Vagina (tissue), 2 donors: ENCODE results near the gene ATP11A. TPM values are rescaled to one million over a fixed set of nuclear protein-coding genes. Genes with fewer than 3 reads are reported as not detected.

Experiments
- DNase-seq, 2 donors: peaks; one replicate each; pipeline ENCODE4 v3.0.0-alpha.2; 2017; ENCODE audit errors: extremely low spot score in 2 of 2
- H3K27ac ChIP-seq: fragments of 200-600 bp; sonication (generic); one replicate; pipeline ENCODE4 v1.5.1; 2019
- H3K27me3 ChIP-seq: fragments of 200-600 bp; sonication (generic); one replicate; pipeline ENCODE4 v1.5.1; 2019
- H3K36me3 ChIP-seq, 2 donors: fragments of 200-600 bp; sonication (generic); one replicate each; pipeline ENCODE4 v1.5.1; 2017 to 2019
- H3K4me1 ChIP-seq: fragments of 200-600 bp; sonication (generic); one replicate; pipeline ENCODE4 v1.5.1; 2019
- H3K4me3 ChIP-seq, 2 donors: fragments of 200-600 bp; sonication (generic); 1 replicate in 1 of 2; 2 replicates in 1 of 2; pipeline ENCODE4 v1.5.1; 2016 to 2019
- H3K9me3 ChIP-seq: fragments of 200-600 bp; sonication (generic); one replicate; pipeline ENCODE4 v1.5.1; 2019
- POLR2A ChIP-seq, 2 donors: fragments of 450-650 bp; IDR thresholded peaks; one replicate each; pipeline ENCODE4 v1.6.1; 2017; ENCODE audit warnings: antibody characterized with exemption in 2 of 2, mild to moderate bottlenecking in 2 of 2, moderate library complexity in 2 of 2
- POLR2AphosphoS5 ChIP-seq, 2 donors: sonication (generic); formaldehyde crosslinking; IDR thresholded peaks; one replicate each; pipeline ENCODE4 v1.9.0; 2017; ENCODE audit warnings: antibody characterized with exemption in 2 of 2, mild to moderate bottlenecking in 2 of 2, low read depth in 1 of 2; ENCODE audit not compliant: insufficient read depth in 1 of 2
- intact Hi-C: fragments of 100-400 bp; cut with DNase I; formaldehyde crosslinking; loops from one replicate; pipeline ENCODE4 v1.15.1; 2023
- total RNA-seq: library from RNA; depleted of rRNA; stranded (reverse); fragments of >200 nt; gene quantifications from one replicate; pipeline ENCODE4 v1.2.3, GENCODE V29; 2016
- TF ChIP-seq, protein P1 (sequence below), 3 experiments: fragments of 450-650 bp in 2 of 3; fragments of 200-600 bp in 1 of 3; sonication (generic) in 1 of 3; IDR thresholded peaks; one replicate each; pipeline ENCODE4 v1.5.1; 2017 to 2019; ENCODE audit warnings: antibody characterized with exemption in 3 of 3, mild to moderate bottlenecking in 2 of 3, moderate library complexity in 2 of 3

Gene ATP11A
- total RNA-seq, 1 donor from 2014 or later: 33.4 TPM

DNA sequence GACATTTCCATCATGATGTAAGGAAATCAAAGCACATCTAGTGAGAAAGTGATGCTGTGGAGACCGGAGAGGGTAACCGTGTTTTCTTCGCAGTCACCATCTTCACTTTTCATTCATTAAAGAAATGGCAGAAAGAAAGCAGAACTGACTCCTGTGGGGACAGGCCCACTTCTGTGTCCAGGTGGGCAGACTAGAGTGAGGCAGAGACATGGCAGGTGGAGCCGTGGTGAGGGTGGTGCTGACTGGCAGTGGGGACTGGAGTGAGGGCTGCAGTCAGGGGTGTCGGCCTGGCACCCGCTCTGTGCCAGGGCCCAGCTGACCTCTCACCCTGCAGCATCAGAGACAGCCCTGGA is 207.7 kb downstream of the ATP11A start:
- intact Hi-C loops: no loop called here
- Histone ChIP-seq H3K4me3 (no peak overlapping the region), H3K36me3 (no peaks in the 10 kb centered on the region), H3K27ac (no peak overlapping the region), H3K9me3 (no peaks in the 10 kb centered on the region), H3K27me3 (no peaks in the 10 kb centered on the region), H3K4me1 (peaks cover 23% of the 10 kb centered on the region)
- no peak for DNase-seq
- TF ChIP-seq POLR2AphosphoS5 (IDR thresholded peaks at IDR 0.05; ENCODE audit: insufficient read depth in 1 of 2, low read depth in 1 of 2): no peak
- TF ChIP-seq POLR2A (IDR thresholded peaks at IDR 0.05): no peak
- TF ChIP-seq, protein P1, sequence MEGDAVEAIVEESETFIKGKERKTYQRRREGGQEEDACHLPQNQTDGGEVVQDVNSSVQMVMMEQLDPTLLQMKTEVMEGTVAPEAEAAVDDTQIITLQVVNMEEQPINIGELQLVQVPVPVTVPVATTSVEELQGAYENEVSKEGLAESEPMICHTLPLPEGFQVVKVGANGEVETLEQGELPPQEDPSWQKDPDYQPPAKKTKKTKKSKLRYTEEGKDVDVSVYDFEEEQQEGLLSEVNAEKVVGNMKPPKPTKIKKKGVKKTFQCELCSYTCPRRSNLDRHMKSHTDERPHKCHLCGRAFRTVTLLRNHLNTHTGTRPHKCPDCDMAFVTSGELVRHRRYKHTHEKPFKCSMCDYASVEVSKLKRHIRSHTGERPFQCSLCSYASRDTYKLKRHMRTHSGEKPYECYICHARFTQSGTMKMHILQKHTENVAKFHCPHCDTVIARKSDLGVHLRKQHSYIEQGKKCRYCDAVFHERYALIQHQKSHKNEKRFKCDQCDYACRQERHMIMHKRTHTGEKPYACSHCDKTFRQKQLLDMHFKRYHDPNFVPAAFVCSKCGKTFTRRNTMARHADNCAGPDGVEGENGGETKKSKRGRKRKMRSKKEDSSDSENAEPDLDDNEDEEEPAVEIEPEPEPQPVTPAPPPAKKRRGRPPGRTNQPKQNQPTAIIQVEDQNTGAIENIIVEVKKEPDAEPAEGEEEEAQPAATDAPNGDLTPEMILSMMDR (IDR thresholded peaks at IDR 0.05): no peak

GRCh38 chr13:112897956-112898620 is 208.2 kb downstream of the ATP11A start:
- no peak for DNase-seq

DNA sequence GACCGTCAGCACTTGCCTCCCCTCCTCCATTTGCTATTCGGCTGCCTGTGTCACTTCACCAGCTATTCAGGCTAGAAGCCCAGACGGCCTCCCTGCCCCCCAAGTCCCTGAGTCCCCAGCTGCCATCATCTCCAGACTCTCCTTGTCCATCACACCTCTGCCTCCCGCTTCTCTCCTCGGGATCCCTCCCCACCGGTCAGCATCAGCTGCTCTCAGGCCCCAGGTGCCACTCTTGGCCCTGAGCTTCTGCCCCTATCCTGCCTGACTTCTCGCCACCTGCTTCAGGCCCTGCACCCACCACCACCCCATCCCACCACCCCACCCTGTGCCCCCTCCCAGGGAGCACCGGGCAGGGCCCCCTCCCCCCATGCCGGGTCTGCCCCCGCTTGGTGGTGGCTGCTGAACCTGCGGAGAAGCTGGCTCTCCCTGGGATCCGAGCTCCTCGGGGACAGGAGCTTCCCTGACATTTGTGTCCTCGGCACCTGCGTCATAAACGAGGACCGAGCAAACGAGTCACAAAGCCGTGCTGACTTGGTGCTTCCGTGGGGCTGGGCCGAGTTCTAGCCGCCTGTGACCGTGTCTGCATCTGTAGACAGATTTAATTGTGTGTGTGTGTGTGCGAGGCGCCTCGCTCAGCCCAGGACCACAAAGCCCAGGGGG is 208.9 kb downstream of the ATP11A start:
- TF ChIP-seq, protein P1 (IDR thresholded peaks at IDR 0.05): no peak
- TF ChIP-seq POLR2A (IDR thresholded peaks at IDR 0.05) (no peak), POLR2AphosphoS5 (IDR thresholded peaks at IDR 0.05; ENCODE audit: insufficient read depth in 1 of 2, low read depth in 1 of 2) (no peak)
- H3K27ac ChIP-seq: no peak overlapping the region
- intact Hi-C loops: no loop called here
- no peak for DNase-seq
- no peak overlapping the region for H3K4me3 ChIP-seq
- H3K9me3 ChIP-seq: no peaks in the 10 kb centered on the region
- no peaks in the 10 kb centered on the region for H3K27me3 ChIP-seq
- H3K4me1 ChIP-seq: peaks cover 18% of the 10 kb centered on the region
- H3K36me3 ChIP-seq: no peaks in the 10 kb centered on the region

More at GRCh38 chr13:112897956-112898620, 208.2 kb downstream of the ATP11A start:
- intact Hi-C loops: no loop called here
- Histone ChIP-seq H3K4me1 (peaks cover 23% of the 10 kb centered on the region), H3K36me3 (no peaks in the 10 kb centered on the region), H3K4me3 (no peak overlapping the region), H3K27me3 (no peaks in the 10 kb centered on the region), H3K27ac (no peak overlapping the region), H3K9me3 (no peaks in the 10 kb centered on the region)
- TF ChIP-seq POLR2A (IDR thresholded peaks at IDR 0.05) (no peak), POLR2AphosphoS5 (IDR thresholded peaks at IDR 0.05; ENCODE audit: insufficient read depth in 1 of 2, low read depth in 1 of 2) (no peak)
- TF ChIP-seq, protein P1 (IDR thresholded peaks at IDR 0.05): no peak

DNA sequence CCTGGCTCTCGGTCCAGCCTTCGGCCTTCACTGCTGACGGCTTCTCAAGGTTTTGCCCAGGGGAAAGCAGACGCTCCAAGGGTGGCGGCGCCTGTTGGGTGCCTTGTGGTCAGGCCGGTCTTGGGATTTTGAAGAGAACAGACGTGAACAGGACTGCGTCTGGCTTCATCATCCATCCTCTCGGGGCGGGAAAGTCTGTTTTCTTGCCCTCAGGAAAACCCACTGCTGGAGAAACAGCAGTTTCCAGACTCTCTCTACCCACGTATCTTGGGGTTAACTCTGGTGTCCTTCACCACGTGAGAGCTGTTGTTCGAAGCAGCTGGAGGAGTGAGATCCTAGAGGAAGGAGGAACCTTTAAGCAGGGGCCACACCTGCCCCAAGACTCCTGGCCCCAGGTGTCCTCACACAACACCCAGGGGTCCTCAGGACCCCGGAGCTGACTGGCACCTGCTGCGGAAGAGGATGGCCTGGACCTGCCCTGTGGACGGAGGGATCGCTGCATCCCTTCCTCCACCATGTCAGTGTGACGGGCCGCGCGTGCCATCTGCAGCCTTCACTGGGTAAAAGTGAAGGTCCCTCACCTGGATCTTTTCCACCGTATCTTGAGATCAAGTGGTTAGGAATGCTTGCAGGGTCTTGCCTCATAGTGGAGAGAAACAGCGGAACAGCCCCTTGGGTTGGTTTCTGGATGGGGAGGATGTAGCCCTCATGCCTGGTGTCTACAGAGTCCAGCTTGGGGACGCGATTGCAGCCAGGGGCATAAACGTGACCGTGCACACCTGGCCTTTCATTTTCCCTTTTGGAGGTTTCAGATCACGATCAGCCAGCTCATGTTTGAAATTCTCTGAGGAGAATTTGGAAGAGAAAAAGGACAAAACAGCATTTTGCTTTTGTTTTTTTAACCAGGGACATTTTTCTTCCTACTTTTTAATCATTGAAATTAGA is 209.7 kb downstream of the ATP11A start:
- Histone ChIP-seq H3K4me3 (no peak overlapping the region), H3K9me3 (no peaks in the 10 kb centered on the region), H3K4me1 (peaks cover 13% of the 10 kb centered on the region), H3K36me3 (no peaks in the 10 kb centered on the region), H3K27ac (no peak overlapping the region), H3K27me3 (no peaks in the 10 kb centered on the region)
- TF ChIP-seq POLR2AphosphoS5 (IDR thresholded peaks at IDR 0.05; ENCODE audit: insufficient read depth in 1 of 2, low read depth in 1 of 2) (no peak), POLR2A (IDR thresholded peaks at IDR 0.05) (no peak)
- TF ChIP-seq, protein P1 (IDR thresholded peaks at IDR 0.05): no peak
- DNase-seq: no peak
- intact Hi-C loops: no loop called here
